NCI-H2081 (cell line): ENCODE measurements around the gene SPC24.
"Not testable (repeated sequence)": the region's sequence is repeated elsewhere in the genome, so short reads cannot be mapped to it uniquely, and the experiment has no call there.

Source experiments
- DNase-seq, 2 experiments: peaks; one replicate each; lab custom pipeline; 2025; lab: John Stamatoyannopoulos, UW

SPC24 gene

DNA sequence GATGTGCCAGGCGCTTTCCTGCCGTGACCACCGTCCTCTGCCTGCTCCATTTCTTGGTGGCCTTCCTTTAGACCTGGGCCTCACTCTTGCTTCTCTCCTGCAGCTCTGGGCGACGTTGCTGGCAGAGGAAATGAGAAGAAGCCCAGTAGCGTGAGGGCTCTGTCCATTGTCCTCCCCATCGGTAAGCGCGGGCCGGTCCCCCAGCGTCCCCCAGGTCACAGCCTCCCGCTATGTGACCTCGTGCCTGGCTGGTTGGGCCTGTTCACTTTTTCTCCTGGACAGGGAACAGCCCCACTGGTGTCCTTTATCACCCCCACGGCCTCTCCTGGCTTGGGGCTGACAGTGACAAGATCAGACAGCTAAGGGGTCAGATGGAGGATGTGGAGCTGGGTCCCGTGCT lies 27.7 kb downstream of the SPC24 start:
- no peak for DNase-seq

GRCh38 chr19:11125994-11126685 lies 29.4 kb downstream of the SPC24 start:
- peak; percentile 52 to 54 for DNase-seq

DNA sequence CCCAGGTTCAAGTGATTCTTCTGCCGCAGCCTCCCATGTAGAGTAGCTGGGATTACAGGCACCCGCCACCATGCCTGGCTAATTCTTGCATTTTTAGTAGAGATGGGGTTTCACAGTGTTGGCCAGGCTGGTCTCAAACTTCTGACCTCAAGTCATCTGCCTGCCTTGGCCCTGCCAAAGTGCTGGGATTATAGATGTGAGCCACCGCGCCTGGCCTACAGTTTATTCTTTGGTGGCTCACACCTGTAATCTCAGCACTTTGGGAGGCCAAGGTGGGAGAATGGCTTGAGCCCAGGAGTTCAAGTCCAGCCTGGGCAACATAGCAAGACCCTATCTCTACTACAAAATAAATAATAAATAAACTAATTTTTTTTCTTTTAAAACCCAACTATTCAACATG lies 31.4 kb downstream of the SPC24 start:
- DNase-seq = not testable (repeated sequence)

- DNase-seq = no peak
Observed at GRCh38 chr19:11123114-11123513, 32.5 kb downstream of the SPC24 start.

DNA sequence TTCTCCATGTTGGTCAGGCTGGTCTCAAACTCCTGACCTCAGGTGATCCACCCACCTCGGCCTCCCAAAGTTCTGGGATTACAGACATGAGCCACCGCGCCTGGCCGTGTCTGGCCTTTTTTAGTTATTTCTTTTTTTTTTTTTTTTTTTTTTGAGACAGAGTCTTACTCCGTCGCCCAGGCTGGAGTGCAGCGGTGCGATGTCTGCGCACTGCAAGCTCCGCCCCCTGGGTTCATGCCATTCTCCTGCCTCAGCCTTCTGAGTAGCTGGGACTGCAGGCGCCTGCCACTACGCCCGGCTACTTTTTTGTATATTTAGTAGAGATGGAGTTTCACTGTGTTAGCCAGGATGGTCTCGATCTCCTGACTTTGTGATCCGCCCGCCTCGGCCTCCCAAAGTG lies 33.6 kb downstream of the SPC24 start:
- not testable (repeated sequence) for DNase-seq

GRCh38 chr19:11116507-11116906 lies 39.1 kb downstream of the SPC24 start:
- no peak for DNase-seq

DNA sequence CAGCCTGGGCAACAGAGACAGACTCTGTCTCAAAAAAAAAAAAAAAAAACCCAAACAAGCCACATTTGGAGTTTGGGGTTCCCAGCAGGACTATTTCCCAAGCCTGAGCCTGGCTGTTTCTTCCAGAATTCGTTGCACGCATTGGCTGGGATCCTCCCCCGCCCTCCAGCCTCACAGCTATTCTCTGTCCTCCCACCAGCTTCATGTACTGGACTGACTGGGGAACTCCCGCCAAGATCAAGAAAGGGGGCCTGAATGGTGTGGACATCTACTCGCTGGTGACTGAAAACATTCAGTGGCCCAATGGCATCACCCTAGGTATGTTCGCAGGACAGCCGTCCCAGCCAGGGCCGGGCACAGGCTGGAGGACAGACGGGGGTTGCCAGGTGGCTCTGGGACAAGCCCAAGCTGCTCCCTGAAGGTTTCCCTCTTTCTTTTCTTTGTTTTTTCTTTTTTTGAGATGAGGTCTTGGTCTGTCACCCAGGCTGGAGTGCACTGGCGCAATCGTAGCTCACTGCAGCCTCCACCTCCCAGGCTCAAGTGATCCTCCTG lies 39.6 kb downstream of the SPC24 start:
- DNase-seq = no peak

GRCh38 chr19:11115042-11115441 lies 40.5 kb downstream of the SPC24 start:
- no peak for DNase-seq

GRCh38 chr19:11113140-11113708 lies 42.4 kb downstream of the SPC24 start:
- no peak for DNase-seq

DNA sequence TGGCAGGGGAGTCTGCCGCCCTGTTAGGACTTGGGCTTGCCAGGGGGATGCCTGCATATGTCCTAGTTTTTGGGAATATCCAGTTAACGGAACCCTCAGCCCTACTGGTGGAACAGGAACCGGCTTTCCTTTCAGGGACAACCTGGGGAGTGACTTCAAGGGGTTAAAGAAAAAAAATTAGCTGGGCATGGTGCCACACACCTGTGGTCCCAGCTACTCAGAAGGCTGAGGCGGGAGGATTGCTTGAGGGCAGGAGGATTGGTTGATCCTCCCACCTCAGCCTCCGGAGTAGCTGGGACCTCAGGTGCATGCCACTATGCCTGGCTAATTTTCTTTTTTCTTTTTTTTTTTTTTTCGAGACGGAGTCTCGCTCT lies 43.8 kb downstream of the SPC24 start:
- no peak for DNase-seq

- DNase-seq = no peak
Observed at GRCh38 chr19:11111117-11111770, 44.3 kb downstream of the SPC24 start.

- DNase-seq = no peak
Observed at GRCh38 chr19:11108746-11109145, 46.8 kb downstream of the SPC24 start.

GRCh38 chr19:11106477-11106876 lies 49.1 kb downstream of the SPC24 start:
- no peak for DNase-seq

DNA sequence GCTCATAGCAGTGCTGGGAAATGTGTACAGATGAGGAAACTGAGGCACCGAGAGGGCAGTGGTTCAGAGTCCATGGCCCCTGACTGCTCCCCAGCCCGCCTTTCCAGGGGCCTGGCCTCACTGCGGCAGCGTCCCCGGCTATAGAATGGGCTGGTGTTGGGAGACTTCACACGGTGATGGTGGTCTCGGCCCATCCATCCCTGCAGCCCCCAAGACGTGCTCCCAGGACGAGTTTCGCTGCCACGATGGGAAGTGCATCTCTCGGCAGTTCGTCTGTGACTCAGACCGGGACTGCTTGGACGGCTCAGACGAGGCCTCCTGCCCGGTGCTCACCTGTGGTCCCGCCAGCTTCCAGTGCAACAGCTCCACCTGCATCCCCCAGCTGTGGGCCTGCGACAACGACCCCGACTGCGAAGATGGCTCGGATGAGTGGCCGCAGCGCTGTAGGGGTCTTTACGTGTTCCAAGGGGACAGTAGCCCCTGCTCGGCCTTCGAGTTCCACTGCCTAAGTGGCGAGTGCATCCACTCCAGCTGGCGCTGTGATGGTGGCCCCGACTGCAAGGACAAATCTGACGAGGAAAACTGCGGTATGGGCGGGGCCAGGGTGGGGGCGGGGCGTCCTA lies 50.5 kb downstream of the SPC24 start:
- no peak for DNase-seq

DNA sequence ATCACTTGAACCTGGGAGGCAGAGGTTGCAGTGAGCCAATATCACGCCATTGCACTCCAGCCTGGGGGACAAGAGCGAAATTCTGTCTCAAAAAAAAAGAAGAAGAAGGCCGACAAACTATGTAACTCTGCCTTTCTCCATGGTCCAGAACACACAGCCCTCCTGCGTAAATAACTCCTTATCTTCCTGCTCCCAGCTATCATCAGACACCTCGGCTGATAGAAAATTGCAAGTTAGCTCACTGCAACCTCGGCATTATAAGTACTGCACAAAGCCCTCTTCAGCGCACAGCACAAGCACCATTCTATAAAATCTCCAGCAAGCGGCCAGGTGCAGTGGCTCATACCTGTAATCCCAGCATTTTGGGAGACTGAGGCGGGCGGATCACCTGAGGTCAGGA lies 51.9 kb downstream of the SPC24 start:
- DNase-seq = not testable (repeated sequence)

DNA sequence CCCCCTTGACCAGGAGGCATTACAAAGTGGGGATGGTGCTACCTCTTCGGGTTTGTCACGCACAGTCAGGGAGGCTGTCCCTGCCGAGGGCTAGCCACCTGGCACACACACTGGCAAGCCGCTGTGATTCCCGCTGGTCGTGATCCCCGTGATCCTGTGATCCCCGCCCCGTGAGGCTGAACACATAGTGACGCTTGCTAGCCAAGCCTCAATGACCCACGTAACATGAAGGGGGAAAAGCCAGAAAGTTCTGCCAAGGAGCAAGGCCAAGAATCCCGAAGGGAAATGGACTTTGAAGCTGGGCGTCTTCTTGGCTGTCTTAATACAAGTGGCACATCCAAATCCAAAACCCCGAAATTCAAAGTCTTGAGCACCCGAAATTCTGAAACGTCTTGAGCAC lies 52.6 kb downstream of the SPC24 start:
- no peak for DNase-seq

DNA sequence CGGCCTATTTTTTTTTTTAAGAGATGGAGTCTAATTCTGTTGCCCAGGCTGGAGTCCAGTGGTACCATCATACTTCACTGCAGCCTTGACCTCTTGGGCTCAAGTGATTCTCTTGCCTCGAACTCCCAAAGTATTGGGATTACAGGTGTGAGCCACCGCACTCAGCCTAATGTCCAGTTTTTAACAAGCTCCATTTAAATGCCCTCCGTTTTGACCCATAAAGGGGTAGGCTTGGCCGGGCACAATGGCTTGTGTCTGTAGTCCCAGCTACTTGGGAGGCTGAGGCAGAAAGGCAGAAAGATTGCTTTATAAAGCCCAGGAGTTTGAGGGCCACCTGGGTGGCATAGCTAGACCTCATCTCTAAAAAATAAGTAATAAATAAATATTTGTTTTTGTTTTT lies 54.5 kb downstream of the SPC24 start:
- no peak for DNase-seq

GRCh38 chr19:11100049-11100448 lies 55.5 kb downstream of the SPC24 start:
- no peak for DNase-seq

- no peak for DNase-seq
Observed at GRCh38 chr19:11098861-11099260, 56.7 kb downstream of the SPC24 start.

DNA sequence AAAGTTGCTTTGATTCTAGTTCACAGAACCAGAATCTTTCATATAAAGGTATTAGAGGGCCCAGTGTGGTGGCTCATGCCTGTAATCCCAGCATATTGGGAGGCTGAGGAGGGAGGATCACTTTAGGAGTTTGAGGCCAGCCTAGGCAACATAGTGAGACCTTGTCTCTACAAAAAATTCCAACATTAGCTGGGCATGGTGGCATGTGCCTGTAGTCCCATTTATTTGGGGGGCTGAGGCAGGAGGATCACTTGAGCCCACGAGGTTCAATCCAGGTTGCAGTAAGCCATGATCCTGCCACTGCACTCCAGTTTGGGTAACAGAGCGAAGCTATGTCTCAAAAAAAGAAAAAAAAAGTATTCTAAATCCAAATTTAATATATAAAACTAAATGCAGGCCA lies 57.3 kb downstream of the SPC24 start:
- no peak for DNase-seq

DNA sequence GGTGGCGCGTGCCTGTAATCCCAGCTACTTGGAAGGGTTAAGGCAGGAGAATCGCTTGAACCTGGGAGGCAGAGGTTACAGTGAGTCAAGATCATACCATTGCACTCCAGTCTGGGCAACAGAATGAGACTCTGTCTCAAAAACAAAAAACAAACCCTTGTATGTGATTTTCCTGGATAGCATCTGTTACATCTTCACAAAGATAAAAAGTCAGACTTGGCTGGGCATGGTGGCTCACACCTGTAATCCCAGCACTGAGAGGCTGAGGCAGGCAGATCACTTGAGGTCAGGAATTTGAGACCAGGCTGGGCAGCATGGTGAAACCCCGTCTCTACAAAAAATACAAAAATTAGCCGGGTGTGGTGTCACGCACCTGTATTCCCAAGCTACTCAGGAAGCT lies 58.2 kb downstream of the SPC24 start:
- not testable (repeated sequence) for DNase-seq

- no peak for DNase-seq
Observed at GRCh38 chr19:11096210-11096841, 59.3 kb downstream of the SPC24 start.
